H7 (cell line): ENCODE data around the gene TOGARAM2. TPM values are rescaled to one million over a fixed set of nuclear protein-coding genes. Genes with fewer than 3 reads are reported as not detected.
"Not testable (repeated sequence)": the region's sequence is repeated elsewhere in the genome, so short reads cannot be mapped to it uniquely, and the experiment has no call there.

Experiments used
- DNase-seq: peaks from one replicate; pipeline ENCODE4 v3.0.0; 2012
- H3K27me3 ChIP-seq: 2 replicates; pipeline ENCODE4 v1.6.0; 2011; ENCODE audit warnings: mild to moderate bottlenecking, low read length; ENCODE audit not compliant: control insufficient read depth, insufficient read depth
- H3K36me3 ChIP-seq: replicated peaks from 2 replicates; pipeline ENCODE4 v1.5.1; 2011; ENCODE audit warnings: low read length; ENCODE audit not compliant: control insufficient read depth, insufficient read depth
- H3K4me3 ChIP-seq: 2 replicates; pipeline ENCODE4 v1.5.1; 2011; ENCODE audit warnings: low read depth, mild to moderate bottlenecking, control low read depth, low read length, moderate library complexity; ENCODE audit not compliant: insufficient read depth
- total RNA-seq: library from RNA; depleted of rRNA; stranded (reverse); fragments of >200 nt; shearing (Covaris generic); gene quantifications from 2 replicates; pipeline ENCODE4 v1.2.3, GENCODE V29; 2014

Gene TOGARAM2
- total RNA-seq, 1 experiment from 2014 or later: 0.21 TPM

- Histone ChIP-seq H3K27me3 (no peaks in the 10 kb centered on the region), H3K36me3 (no peaks in the 10 kb centered on the region), H3K4me3 (no peak overlapping the region)
- no peak for DNase-seq
These were observed 20.7 kb upstream of the TOGARAM2 start for GRCh38 chr2:28960401-28960800.

- no peaks in the 10 kb centered on the region for H3K27me3 ChIP-seq
- no peak for DNase-seq
- H3K36me3 ChIP-seq: no peaks in the 10 kb centered on the region
- H3K4me3 ChIP-seq: no peak overlapping the region
These were observed 18.6 kb upstream of the TOGARAM2 start for GRCh38 chr2:28962505-28962904.

- DNase-seq: no peak
- H3K4me3 ChIP-seq: no peak overlapping the region
These were observed 10.5 kb upstream of the TOGARAM2 start for GRCh38 chr2:28970464-28971160.

GRCh38 chr2:28972778-28973335 lies 8.2 kb upstream of the TOGARAM2 start:
- H3K36me3 ChIP-seq: no peaks in the 10 kb centered on the region
- H3K4me3 ChIP-seq: no peak overlapping the region
- no peak for DNase-seq
- no peaks in the 10 kb centered on the region for H3K27me3 ChIP-seq

More at GRCh38 chr2:28970464-28971160, 10.5 kb upstream of the TOGARAM2 start:
- Histone ChIP-seq H3K36me3 (no peaks in the 10 kb centered on the region), H3K27me3 (no peaks in the 10 kb centered on the region)

GRCh38 chr2:28974252-28974651 lies 6.8 kb upstream of the TOGARAM2 start:
- Histone ChIP-seq H3K4me3 (no peak overlapping the region), H3K36me3 (no peaks in the 10 kb centered on the region), H3K27me3 (no peaks in the 10 kb centered on the region)
- DNase-seq: no peak

GRCh38 chr2:28975671-28976070 lies 5.4 kb upstream of the TOGARAM2 start:
- Histone ChIP-seq H3K36me3 (no peaks in the 10 kb centered on the region), H3K4me3 (no peak overlapping the region), H3K27me3 (no peaks in the 10 kb centered on the region)
- DNase-seq: no peak

- Histone ChIP-seq H3K4me3 (no peak overlapping the region), H3K36me3 (no peaks in the 10 kb centered on the region), H3K27me3 (no peaks in the 10 kb centered on the region)
- DNase-seq: no peak
These were observed 4.5 kb upstream of the TOGARAM2 start for GRCh38 chr2:28976584-28976983.

- Histone ChIP-seq H3K4me3 (no peak overlapping the region), H3K36me3 (no peaks in the 10 kb centered on the region), H3K27me3 (no peaks in the 10 kb centered on the region)
- DNase-seq: peak; percentile 14
These were observed 3.8 kb upstream of the TOGARAM2 start for GRCh38 chr2:28977176-28977875.

GRCh38 chr2:28978001-28978400 lies 3.1 kb upstream of the TOGARAM2 start:
- H3K27me3 ChIP-seq, DNase-seq, H3K36me3 ChIP-seq, H3K4me3 ChIP-seq: not testable (repeated sequence)

- Histone ChIP-seq H3K4me3 (no peak overlapping the region), H3K27me3 (no peaks in the 10 kb centered on the region), H3K36me3 (no peaks in the 10 kb centered on the region)
- peak; percentile 40 for DNase-seq
These were observed 2.5 kb upstream of the TOGARAM2 start for GRCh38 chr2:28978606-28979005.

GRCh38 chr2:28979041-28979440 lies 2.1 kb upstream of the TOGARAM2 start:
- DNase-seq: peak; percentile 60
- Histone ChIP-seq H3K4me3 (no peak overlapping the region), H3K36me3 (no peaks in the 10 kb centered on the region), H3K27me3 (no peaks in the 10 kb centered on the region)

- H3K4me3 ChIP-seq: no peak overlapping the region
- DNase-seq: no peak
- no peaks in the 10 kb centered on the region for H3K27me3 ChIP-seq
- no peaks in the 10 kb centered on the region for H3K36me3 ChIP-seq
These were observed 1.3 kb upstream of the TOGARAM2 start for GRCh38 chr2:28979576-28980366.

- Histone ChIP-seq H3K4me3 (no peak overlapping the region), H3K27me3 (no peaks in the 10 kb centered on the region), H3K36me3 (no peaks in the 10 kb centered on the region)
- no peak for DNase-seq
These were observed 606 bp upstream of the TOGARAM2 start for GRCh38 chr2:28980368-28981015.
